HG02970 (cell line): ENCODE results near the gene ZNRF1.

ENCODE experiments used
- ATAC-seq: cut with Tn5 transposase; IDR thresholded peaks from one replicate; pipeline ENCODE4 v1.9.1; 2021; ENCODE audit warnings: mild to moderate bottlenecking, moderate library complexity, moderate number of reproducible peaks; ENCODE audit not compliant: unreplicated experiment, low FRiP score

The ZNRF1 gene

GRCh38 chr16:75138233-75138632, 139.4 kb downstream of the ZNRF1 start:
- ATAC-seq, result no peak

GRCh38 chr16:75138636-75139035, 139.8 kb downstream of the ZNRF1 start:
- no peak for ATAC-seq

GRCh38 chr16:75139498-75139897, 140.7 kb downstream of the ZNRF1 start:
- ATAC-seq, result no peak

- ATAC-seq, result no peak
Observed at GRCh38 chr16:75143941-75144340, 145.1 kb downstream of the ZNRF1 start.

- ATAC-seq, result no peak
Observed at GRCh38 chr16:75147968-75148310, 149.1 kb downstream of the ZNRF1 start.

- peak; percentile 89 for ATAC-seq
Observed at GRCh38 chr16:75148311-75149195, 149.7 kb downstream of the ZNRF1 start, which contains the start of gene ZFP1. ZFP1 (plus strand) TSS chr16:75148524; CDS start chr16:75152952, 4,428 bp downstream.

GRCh38 chr16:75151798-75152197, 153.0 kb downstream of the ZNRF1 start:
- ATAC-seq, result no peak

GRCh38 chr16:75152635-75153034, 153.8 kb downstream of the ZNRF1 start:
- no peak for ATAC-seq

GRCh38 chr16:75160386-75160785, 161.6 kb downstream of the ZNRF1 start:
- no peak for ATAC-seq
